ENCODE measurements around the gene PIK3CA.
"Not testable (repeated sequence)": the region's sequence is repeated elsewhere in the genome, so short reads cannot be mapped to it uniquely, and the experiment has no call there.

The PIK3CA gene

GRCh38 chr3:179244878-179245277, 96.7 kb downstream of the PIK3CA start:
- ChIA-PET POLR2A (no interaction called here), CTCF (interaction anchor here (2.1 kb wide), 1 partner anchor 10 kb away, joined by 9 read pairs; no protein-coding TSS in a partner anchor)

GRCh38 chr3:179247289-179248015, 99.3 kb downstream of the PIK3CA start:
- DNase-seq (ENCODE audit: extremely low spot score) = no peak
- TF ChIP-seq, protein P1, sequence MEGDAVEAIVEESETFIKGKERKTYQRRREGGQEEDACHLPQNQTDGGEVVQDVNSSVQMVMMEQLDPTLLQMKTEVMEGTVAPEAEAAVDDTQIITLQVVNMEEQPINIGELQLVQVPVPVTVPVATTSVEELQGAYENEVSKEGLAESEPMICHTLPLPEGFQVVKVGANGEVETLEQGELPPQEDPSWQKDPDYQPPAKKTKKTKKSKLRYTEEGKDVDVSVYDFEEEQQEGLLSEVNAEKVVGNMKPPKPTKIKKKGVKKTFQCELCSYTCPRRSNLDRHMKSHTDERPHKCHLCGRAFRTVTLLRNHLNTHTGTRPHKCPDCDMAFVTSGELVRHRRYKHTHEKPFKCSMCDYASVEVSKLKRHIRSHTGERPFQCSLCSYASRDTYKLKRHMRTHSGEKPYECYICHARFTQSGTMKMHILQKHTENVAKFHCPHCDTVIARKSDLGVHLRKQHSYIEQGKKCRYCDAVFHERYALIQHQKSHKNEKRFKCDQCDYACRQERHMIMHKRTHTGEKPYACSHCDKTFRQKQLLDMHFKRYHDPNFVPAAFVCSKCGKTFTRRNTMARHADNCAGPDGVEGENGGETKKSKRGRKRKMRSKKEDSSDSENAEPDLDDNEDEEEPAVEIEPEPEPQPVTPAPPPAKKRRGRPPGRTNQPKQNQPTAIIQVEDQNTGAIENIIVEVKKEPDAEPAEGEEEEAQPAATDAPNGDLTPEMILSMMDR (IDR thresholded peaks at IDR 0.05; ENCODE audit: control extremely low read depth, extremely low read depth, low read depth, missing control alignments) = no peak
- ChIA-PET CTCF (interaction anchor here (0.9 to 1.8 kb wide), 3 partner anchors 13 to 23 kb away, joined by 3 to 4 read pairs (median 3); no protein-coding TSS in a partner anchor), POLR2A (no interaction called here)

More at GRCh38 chr3:179244878-179245277, 96.7 kb downstream of the PIK3CA start:
- no peak for DNase-seq (ENCODE audit: extremely low spot score)
- TF ChIP-seq, protein P1 (IDR thresholded peaks at IDR 0.05; ENCODE audit: control extremely low read depth, extremely low read depth, low read depth, missing control alignments) = no peak

GRCh38 chr3:179250803-179251476, 102.8 kb downstream of the PIK3CA start, which contains the start of gene KCNMB3:
KCNMB3 (minus strand) TSS chr3:179251114; CDS start chr3:179250990, 124 bp downstream.
- ChIA-PET CTCF (interaction anchor here (1.0 kb wide), 1 partner anchor 17 kb away, joined by 3 read pairs; no protein-coding TSS in a partner anchor), POLR2A (no interaction called here)
- TF ChIP-seq, protein P1 (IDR thresholded peaks at IDR 0.05; ENCODE audit: control extremely low read depth, extremely low read depth, low read depth, missing control alignments) = no peak
- DNase-seq (ENCODE audit: extremely low spot score) = no peak

- TF ChIP-seq, protein P1 (IDR thresholded peaks at IDR 0.05; ENCODE audit: control extremely low read depth, extremely low read depth, low read depth, missing control alignments) = no peak
- ChIA-PET POLR2A (no interaction called here), CTCF (no interaction called here)
- DNase-seq (ENCODE audit: extremely low spot score) = no peak
Measured at GRCh38 chr3:179256813-179257212, 108.7 kb downstream of the PIK3CA start.

GRCh38 chr3:179257742-179258141, 109.6 kb downstream of the PIK3CA start:
- CTCF ChIA-PET; DNase-seq (ENCODE audit: extremely low spot score): not testable (repeated sequence)
- POLR2A ChIA-PET = interaction anchor here (0.6 kb wide), 1 partner anchor 288 kb away, joined by 3 read pairs; no protein-coding TSS in a partner anchor

DNA sequence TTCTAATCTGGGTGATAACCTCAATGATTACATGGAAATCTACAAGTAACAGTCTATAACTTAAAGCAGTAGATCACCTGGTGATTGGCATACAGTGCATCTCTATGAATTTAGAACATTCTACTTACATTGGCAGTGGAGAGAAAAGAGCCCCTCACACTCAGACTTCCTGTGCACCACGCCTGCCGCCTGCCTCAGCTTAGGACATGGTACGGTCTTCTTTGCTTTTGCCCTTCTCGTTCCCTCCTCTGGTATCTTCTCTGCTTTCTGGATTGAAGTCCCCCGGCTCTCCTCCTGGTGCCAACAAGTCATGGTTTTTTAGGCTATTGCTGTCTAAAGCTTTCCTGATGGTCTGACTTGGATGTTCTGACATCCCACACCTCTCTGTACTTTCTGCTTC, 110.7 kb downstream of the PIK3CA start:
- CTCF ChIA-PET = no interaction called here
- TF ChIP-seq, protein P1 (IDR thresholded peaks at IDR 0.05; ENCODE audit: control extremely low read depth, extremely low read depth, low read depth, missing control alignments) = no peak
- POLR2A ChIA-PET = interaction anchor here (0.6 kb wide), 1 partner anchor 38 kb away, joined by 3 read pairs; no protein-coding TSS in a partner anchor

GRCh38 chr3:179259959-179260756, 112.0 kb downstream of the PIK3CA start:
- POLR2A ChIA-PET; DNase-seq (ENCODE audit: extremely low spot score): not testable (repeated sequence)
- CTCF ChIA-PET = interaction anchor here (0.9 kb wide), 1 partner anchor 56 kb away, joined by 3 read pairs; no protein-coding TSS in a partner anchor

More for the DNA sequence above, 110.7 kb downstream of the PIK3CA start:
- DNase-seq (ENCODE audit: extremely low spot score) = no peak

Data from GM10248 (cell line).